PC-3 (cell line): ENCODE results near the gene TRABD.

ENCODE experiments used
- CTCF ChIP-seq: fragments of 300-600 bp; sonication (generic); conservative IDR thresholded peaks from 2 replicates; pipeline ENCODE4 v1.5.1; 2017; ENCODE audit warnings: antibody characterized with exemption, low read depth, mild to moderate bottlenecking, low read length
- EZH2 ChIP-seq: fragments of 300-600 bp; sonication (generic); IDR thresholded peaks from one replicate; pipeline ENCODE4 v1.6.1; 2017; ENCODE audit warnings: antibody characterized with exemption, mild to moderate bottlenecking, low read length; ENCODE audit not compliant: unreplicated experiment

GRCh38 chr22:50219800-50220602 is 34.3 kb downstream of the TRABD start:
- TF ChIP-seq EZH2 (no peak), CTCF (no peak)
